ENCODE results near the gene CDC45.
A peak's percentile ranks its signal among the peaks of the same experiment; 100 is the strongest.

CDC45 gene

GRCh38 chr22:19494676-19495173 lies 15.0 kb downstream of the CDC45 start:
- no peak for DNase-seq (ENCODE audit: low read depth)
- no peak overlapping the region for H3K4me3 ChIP-seq (ENCODE audit: low read depth, low read length)
- TF ChIP-seq CTCF (IDR thresholded peaks at IDR 0.05; ENCODE audit: low read depth, low read length) (no peak), MAX (IDR thresholded peaks at IDR 0.05; ENCODE audit: low read depth, low read length) (no peak), POLR2A (IDR thresholded peaks at IDR 0.05; ENCODE audit: extremely low read depth, insufficient read length) (no peak)

GRCh38 chr22:19495562-19496323 lies 16.0 kb downstream of the CDC45 start:
- TF ChIP-seq MAX (IDR thresholded peaks at IDR 0.05; ENCODE audit: low read depth, low read length) (no peak), POLR2A (IDR thresholded peaks at IDR 0.05; ENCODE audit: extremely low read depth, insufficient read length) (no peak), MYC (IDR thresholded peaks at IDR 0.05; ENCODE audit: low read depth, low read length) (no peak), CTCF (IDR thresholded peaks at IDR 0.05; ENCODE audit: low read depth, low read length) (no peak)
- H3K4me3 ChIP-seq (ENCODE audit: low read depth, low read length): no peak overlapping the region
- DNase-seq (ENCODE audit: low read depth): peak; percentile 50

GRCh38 chr22:19496324-19496630 lies 16.6 kb downstream of the CDC45 start:
- no peak overlapping the region for H3K4me3 ChIP-seq (ENCODE audit: low read depth, low read length)
- no peak for DNase-seq (ENCODE audit: low read depth)
- TF ChIP-seq POLR2A (IDR thresholded peaks at IDR 0.05; ENCODE audit: extremely low read depth, insufficient read length) (no peak), MAX (IDR thresholded peaks at IDR 0.05; ENCODE audit: low read depth, low read length) (no peak), CTCF (IDR thresholded peaks at IDR 0.05; ENCODE audit: low read depth, low read length) (no peak)

GRCh38 chr22:19497245-19497644 lies 17.5 kb downstream of the CDC45 start:
- TF ChIP-seq MAX (IDR thresholded peaks at IDR 0.05; ENCODE audit: low read depth, low read length): no peak
- no peak for TF ChIP-seq CTCF (IDR thresholded peaks at IDR 0.05; ENCODE audit: low read depth, low read length)
- no peak for TF ChIP-seq MYC (IDR thresholded peaks at IDR 0.05; ENCODE audit: low read depth, low read length)
- no peak for TF ChIP-seq POLR2A (IDR thresholded peaks at IDR 0.05; ENCODE audit: extremely low read depth, insufficient read length)
- no peak overlapping the region for H3K4me3 ChIP-seq (ENCODE audit: low read depth, low read length)
- no peak for DNase-seq (ENCODE audit: low read depth)

- H3K4me3 ChIP-seq (ENCODE audit: low read depth, low read length): no peak overlapping the region
- TF ChIP-seq CTCF (IDR thresholded peaks at IDR 0.05; ENCODE audit: low read depth, low read length): no peak
- no peak for TF ChIP-seq POLR2A (IDR thresholded peaks at IDR 0.05; ENCODE audit: extremely low read depth, insufficient read length)
- TF ChIP-seq MAX (IDR thresholded peaks at IDR 0.05; ENCODE audit: low read depth, low read length): no peak
- no peak for TF ChIP-seq MYC (IDR thresholded peaks at IDR 0.05; ENCODE audit: low read depth, low read length)
- no peak for DNase-seq (ENCODE audit: low read depth)
These were observed 18.6 kb downstream of the CDC45 start for GRCh38 chr22:19498154-19498865.

All from NB4 (cell line).